MG63 (cell line): ENCODE measurements around the gene PTCRA. TPM values are rescaled to one million over a fixed set of nuclear protein-coding genes. Genes with fewer than 3 reads are reported as not detected.
"Not testable (repeated sequence)": the region's sequence is repeated elsewhere in the genome, so short reads cannot be mapped to it uniquely, and the experiment has no call there.

Experiments
- DNase-seq: peaks from one replicate; pipeline ENCODE4 v3.0.0-alpha.2; 2020
- H3K27me3 ChIP-seq: fragments of 250-450 bp; sonication (Bioruptor Pico); 2 replicates; pipeline ENCODE4 v1.5.1; 2020; ENCODE audit warnings: mild to moderate bottlenecking, moderate library complexity
- H3K36me3 ChIP-seq: fragments of 250-450 bp; sonication (Bioruptor Pico); 2 replicates; pipeline ENCODE4 v1.5.1; 2020; ENCODE audit warnings: mild to moderate bottlenecking, moderate library complexity
- H3K4me3 ChIP-seq: fragments of 250-450 bp; sonication (Bioruptor Pico); 2 replicates; pipeline ENCODE4 v1.5.1; 2020; ENCODE audit warnings: mild to moderate bottlenecking, moderate library complexity
- H3K9me3 ChIP-seq: fragments of 250-450 bp; sonication (Bioruptor Pico); 2 replicates; pipeline ENCODE4 v1.5.1; 2020; ENCODE audit warnings: mild to moderate bottlenecking, moderate library complexity
- total RNA-seq: library from RNA; depleted of rRNA; stranded (reverse); fragments of >200 nt; shearing (Covaris generic); gene quantifications from 2 replicates; pipeline ENCODE4 v1.2.3, GENCODE V29; 2014; ENCODE audit warnings: low replicate concordance; rRNA removed

The PTCRA gene, protein sequence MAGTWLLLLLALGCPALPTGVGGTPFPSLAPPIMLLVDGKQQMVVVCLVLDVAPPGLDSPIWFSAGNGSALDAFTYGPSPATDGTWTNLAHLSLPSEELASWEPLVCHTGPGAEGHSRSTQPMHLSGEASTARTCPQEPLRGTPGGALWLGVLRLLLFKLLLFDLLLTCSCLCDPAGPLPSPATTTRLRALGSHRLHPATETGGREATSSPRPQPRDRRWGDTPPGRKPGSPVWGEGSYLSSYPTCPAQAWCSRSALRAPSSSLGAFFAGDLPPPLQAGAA
- total RNA-seq: not detected in 2 replicates

DNA sequence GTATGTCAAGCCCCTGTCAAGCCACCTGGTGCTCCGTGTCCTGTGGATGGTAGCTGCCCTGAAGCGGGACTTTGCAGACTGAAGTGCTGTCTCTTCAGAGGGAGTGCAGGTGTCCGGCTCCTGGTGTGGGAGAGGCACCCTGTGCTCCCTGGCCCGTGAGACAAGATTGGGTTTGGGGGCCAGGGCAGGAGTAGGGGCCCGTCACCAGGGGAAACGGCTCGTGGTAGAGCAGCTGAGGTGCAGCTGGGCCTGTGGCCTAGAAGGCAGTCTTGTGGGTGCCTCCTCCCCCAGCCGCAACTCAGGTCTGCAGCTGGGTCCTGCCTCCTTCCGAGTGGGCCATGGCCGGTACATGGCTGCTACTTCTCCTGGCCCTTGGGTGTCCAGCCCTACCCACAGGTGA lies at the start of gene PTCRA:
Gene PTCRA (plus strand): TSS at position 322 of the 400 bp plus-strand sequence. CDS start 17 bp downstream, at position 339.
- Histone ChIP-seq H3K9me3 (no peaks in the 10 kb centered on the region), H3K36me3 (no peaks in the 10 kb centered on the region), H3K4me3 (no peak within 1 kb of the TSS), H3K27me3 (no peaks in the 10 kb centered on the region)
- DNase-seq: no peak

DNA sequence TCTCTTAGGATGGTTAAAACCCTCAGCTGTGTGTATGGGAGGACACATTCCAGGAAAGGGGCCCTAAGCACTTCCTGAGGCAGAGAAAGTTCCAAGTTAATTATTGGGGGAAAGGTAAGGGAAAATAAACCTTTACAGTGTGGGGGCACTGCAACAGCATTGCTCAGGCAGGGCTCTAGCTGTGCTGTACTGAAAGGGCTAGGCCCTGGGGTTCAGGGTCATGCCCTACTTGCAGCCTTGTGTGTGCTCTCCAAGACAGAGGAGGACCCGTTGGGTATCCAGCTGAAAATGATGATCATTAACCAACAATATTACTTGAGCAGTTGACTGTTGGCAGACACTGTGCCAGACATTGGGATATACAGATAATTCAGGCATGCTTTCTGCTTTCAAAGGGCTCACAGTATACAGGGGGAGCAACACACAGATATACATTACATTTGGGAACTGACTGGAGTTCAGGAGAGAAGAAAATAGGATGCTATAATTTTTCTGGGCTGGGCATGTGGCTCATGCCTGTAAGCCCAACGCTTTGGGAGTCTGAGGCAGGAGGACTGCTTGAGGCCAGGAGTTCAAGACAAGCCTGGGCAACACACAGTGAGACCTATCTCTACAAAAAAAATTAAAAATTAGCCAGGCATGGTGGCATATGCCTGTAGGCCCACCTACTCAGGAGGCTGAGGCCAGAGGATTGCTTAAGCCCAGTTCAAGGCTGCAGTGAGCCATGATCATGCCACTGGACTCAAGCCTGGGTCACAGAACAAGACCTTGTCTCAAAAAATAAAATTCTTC lies 45.5 kb upstream of the PTCRA start:
- no peaks in the 10 kb centered on the region for H3K9me3 ChIP-seq
- no peak for DNase-seq
- H3K36me3 ChIP-seq: no peaks in the 10 kb centered on the region
- H3K27me3 ChIP-seq: no peaks in the 10 kb centered on the region
- no peak overlapping the region for H3K4me3 ChIP-seq

DNA sequence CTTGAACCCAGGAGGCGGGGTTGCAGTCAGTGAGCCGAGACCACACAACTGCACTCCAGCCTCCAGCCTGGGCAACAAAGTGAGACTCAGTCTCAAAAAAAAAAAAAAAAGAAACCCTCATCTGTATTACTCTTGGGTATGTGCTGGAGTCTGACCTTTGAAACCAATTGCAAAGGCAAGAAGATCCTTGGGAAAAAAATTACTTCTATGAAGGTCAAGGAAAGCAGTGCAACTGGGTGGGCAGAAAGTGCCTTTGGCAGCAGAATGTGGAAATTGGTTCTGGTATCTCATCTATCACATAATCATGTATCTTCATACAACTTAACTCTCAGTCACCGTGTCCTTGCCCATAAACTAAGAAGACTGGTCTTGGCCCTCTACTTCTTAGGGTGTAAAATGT lies 44.1 kb upstream of the PTCRA start:
- H3K36me3 ChIP-seq: no peaks in the 10 kb centered on the region
- DNase-seq: no peak

DNA sequence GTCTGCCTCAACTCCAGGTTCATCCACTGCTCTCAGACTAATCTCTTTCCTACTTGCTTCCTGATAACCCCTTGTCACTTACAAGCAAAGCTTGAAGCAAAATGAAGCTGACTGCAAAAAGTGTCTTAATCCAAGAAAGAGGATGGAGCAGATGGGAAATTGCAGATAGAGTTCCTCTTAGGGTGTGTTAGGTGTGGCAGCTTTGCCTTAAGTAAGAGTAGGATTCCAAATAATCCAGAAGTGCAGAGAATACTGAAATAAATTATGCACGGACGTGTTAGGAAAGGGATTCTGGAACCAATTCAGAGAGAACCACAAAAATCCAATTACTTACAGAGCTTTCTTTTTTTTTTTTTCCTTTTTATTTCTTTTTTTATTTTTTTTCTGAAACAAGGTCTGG lies 42.5 kb upstream of the PTCRA start:
- Histone ChIP-seq H3K9me3 (no peaks in the 10 kb centered on the region), H3K36me3 (no peaks in the 10 kb centered on the region)

More for the DNA sequence above, 44.1 kb upstream of the PTCRA start:
- Histone ChIP-seq H3K27me3 (no peaks in the 10 kb centered on the region), H3K9me3 (no peaks in the 10 kb centered on the region), H3K4me3 (no peak overlapping the region)

DNA sequence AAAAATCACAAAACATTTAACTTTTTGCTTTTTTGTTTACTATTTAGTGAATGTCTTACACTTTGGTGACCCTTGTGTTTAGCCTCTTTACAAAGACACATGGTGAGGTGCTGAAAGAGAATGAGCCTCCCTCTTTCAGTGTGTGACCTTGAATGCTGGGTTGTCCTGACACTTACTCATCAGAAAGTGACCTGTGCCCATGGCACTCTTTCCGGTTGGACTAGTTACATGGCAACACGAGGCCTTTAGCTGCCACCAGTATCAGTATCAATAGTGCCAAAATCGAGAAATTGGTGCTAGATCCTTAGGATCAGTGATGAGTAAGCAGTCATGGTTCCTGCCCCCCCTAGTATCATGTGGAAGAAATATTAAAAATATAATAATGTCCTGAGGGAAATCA lies 38.2 kb upstream of the PTCRA start:
- no peak for DNase-seq
- Histone ChIP-seq H3K4me3 (no peak overlapping the region), H3K9me3 (no peaks in the 10 kb centered on the region), H3K36me3 (peaks cover 20% of the 10 kb centered on the region), H3K27me3 (no peaks in the 10 kb centered on the region)

More for the DNA sequence above, 42.5 kb upstream of the PTCRA start:
- no peak for DNase-seq
- no peaks in the 10 kb centered on the region for H3K27me3 ChIP-seq
- H3K4me3 ChIP-seq: no peak overlapping the region

DNA sequence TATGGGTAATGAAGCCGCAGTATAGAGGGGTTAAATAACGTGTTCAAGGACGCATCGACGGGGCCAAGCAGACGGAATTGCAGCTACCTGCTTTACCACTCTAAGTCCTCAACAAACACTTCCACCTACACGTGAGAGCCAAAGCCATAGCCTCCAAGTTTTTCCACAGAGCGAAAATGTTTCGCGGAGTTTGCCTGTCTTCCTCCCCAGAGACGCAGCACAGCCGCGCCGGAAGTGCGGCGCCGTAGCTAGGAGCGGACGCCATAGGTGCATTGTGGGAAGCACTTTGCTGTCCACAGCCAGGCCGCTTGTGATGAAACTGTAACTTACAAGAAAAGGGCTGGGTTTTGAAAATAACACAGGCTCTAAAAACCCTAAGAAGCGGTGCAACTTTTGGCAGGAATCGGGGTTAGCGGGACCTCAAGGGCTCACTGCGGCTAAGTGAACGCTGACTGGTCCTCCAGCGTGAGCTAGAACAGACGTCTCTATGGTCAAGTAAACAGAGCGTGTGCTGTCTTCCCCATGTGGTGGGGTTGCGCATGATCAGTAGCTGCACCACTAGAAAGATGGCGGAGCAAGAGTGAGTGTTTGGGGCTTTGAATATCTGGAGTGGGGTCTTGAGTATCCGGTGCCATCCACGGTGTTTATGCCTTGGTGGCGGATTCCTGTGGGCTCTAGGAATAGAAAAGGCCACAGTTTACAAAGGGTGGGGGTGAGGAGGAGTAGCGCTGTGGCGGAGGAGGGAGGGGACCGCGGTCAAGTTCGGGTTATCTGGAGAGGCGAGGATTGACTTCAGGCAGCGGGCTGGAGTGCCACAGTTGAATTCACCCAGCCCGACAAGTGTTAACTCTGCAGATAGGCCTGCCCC lies 36.2 kb upstream of the PTCRA start, which contains the start of gene RPL7L1:
Gene RPL7L1 (plus strand): TSS at position 245 of the 868 bp plus-strand sequence. CDS start 295 bp downstream, at position 540.
- no peaks in the 10 kb centered on the region for H3K27me3 ChIP-seq
- H3K36me3 ChIP-seq: peaks cover 38% of the 10 kb centered on the region
- DNase-seq: peak; percentile 76
- no peaks in the 10 kb centered on the region for H3K9me3 ChIP-seq
- H3K4me3 ChIP-seq: peak within 1 kb of the TSS; percentile 85

DNA sequence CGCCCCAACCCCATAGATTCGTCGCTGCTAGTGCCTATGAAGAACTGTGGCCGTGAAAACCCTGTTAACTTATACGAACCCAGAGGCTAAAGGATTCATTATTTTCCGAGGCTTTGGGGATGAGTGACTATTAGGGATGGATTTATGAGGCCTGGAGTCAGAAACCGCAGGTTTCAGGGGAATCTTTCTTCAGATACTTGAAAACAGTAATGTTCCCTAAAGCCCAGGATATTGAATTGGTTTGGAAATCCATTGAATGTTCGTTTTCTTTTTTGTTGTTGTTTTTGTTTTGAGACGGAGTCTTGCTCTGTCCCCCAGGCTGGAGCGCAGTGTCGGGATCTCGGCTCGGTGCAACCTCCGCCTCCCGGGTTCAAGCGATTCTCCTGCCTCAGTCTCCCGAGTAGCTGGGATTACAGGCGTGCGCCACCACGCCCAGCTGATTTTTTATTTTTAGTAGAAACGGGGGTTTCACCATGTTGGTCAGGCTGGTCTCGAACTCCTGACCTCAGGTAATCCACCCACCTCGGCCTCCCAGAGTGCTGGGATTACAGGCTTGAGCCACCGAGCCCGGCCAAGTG lies 35.5 kb upstream of the PTCRA start:
- not testable (repeated sequence) for DNase-seq, H3K27me3 ChIP-seq, H3K9me3 ChIP-seq
- peaks cover 42% of the 10 kb centered on the region for H3K36me3 ChIP-seq
- H3K4me3 ChIP-seq: peak overlapping the region; percentile 85

DNA sequence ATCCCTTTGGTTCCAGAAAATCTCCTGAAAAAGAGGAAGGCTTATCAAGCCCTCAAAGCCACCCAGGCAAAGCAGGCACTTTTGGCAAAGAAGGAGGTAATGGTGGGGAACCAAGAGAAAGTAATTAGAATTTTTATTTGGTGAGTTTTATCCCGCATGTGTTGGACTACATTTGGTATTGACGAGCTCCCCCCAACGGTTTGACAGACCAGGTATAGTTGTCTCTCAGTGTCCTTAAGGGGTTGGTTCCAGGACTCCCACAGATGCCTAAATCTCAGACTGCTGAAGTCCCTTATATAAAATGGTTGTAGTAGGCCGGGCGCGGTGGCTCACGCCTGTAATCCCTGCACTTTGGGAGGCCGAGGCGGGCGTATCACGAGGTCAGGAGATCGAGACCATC lies 35.0 kb upstream of the PTCRA start:
- Histone ChIP-seq H3K4me3 (peak overlapping the region; percentile 85), H3K36me3 (peaks cover 46% of the 10 kb centered on the region)
- not testable (repeated sequence) for H3K9me3 ChIP-seq, H3K27me3 ChIP-seq, DNase-seq

DNA sequence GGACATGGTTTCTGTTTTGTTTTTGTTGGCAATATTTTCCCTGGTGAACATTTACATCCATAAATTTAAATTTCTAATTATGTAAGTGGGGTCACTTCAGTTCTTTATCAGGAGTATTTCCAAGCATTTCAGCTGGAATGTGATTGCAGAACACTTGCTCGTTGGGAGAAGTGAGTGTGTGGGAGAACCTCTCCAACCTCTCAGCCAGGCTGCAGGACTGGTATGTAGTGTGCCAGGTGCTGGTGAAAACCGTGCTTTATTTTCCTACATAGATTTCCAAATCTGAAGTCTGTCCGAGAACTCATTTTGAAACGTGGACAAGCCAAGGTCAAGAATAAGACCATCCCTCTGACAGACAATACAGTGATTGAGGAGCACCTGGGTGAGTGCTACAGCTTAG lies 30.2 kb upstream of the PTCRA start:
- Histone ChIP-seq H3K36me3 (peaks cover 45% of the 10 kb centered on the region), H3K4me3 (no peak overlapping the region), H3K9me3 (no peaks in the 10 kb centered on the region), H3K27me3 (no peaks in the 10 kb centered on the region)
- no peak for DNase-seq

DNA sequence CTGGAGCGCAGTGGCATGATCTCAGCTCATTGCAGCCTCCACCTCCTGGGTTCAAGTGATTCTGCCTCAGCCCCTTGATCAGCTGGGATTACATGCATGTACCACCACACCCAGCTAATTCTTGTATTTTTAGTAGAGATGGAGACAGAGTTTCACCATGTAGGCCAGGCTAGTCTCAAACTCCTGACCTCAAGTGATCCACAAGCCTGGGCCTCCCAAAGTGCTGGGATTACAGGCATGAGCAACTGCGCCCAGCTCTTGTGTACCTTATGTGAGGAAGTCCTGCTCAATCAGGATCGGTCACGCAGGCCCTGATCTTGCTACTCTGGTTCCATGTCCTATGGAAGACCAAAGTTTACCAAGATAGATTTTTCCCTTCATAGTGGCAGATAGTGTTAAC lies 27.7 kb upstream of the PTCRA start:
- H3K36me3 ChIP-seq: peaks cover 28% of the 10 kb centered on the region
- H3K4me3 ChIP-seq, H3K9me3 ChIP-seq, DNase-seq, H3K27me3 ChIP-seq: not testable (repeated sequence)

DNA sequence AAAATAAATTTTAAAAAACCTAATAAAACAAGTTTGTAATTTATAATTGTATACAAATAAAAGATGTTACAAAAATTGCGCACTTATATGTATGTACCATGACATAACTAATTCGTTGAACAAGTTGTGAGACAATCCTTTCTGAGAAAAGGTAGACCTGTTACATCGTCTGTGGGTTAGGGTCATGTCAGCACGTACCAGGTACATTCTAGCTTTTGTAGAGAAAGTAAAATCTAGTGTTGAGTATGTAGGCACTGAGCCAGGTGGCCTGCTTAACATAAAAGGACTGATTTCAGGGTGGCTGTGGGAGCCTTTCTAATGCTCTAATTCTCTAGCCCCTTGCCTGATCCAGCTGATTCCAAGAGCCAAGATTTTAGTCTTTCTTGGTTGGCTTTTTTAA lies 26.0 kb upstream of the PTCRA start:
- Histone ChIP-seq H3K36me3 (peaks cover 11% of the 10 kb centered on the region), H3K4me3 (peak overlapping the region; percentile 74), H3K9me3 (no peaks in the 10 kb centered on the region), H3K27me3 (no peaks in the 10 kb centered on the region)
- no peak for DNase-seq

DNA sequence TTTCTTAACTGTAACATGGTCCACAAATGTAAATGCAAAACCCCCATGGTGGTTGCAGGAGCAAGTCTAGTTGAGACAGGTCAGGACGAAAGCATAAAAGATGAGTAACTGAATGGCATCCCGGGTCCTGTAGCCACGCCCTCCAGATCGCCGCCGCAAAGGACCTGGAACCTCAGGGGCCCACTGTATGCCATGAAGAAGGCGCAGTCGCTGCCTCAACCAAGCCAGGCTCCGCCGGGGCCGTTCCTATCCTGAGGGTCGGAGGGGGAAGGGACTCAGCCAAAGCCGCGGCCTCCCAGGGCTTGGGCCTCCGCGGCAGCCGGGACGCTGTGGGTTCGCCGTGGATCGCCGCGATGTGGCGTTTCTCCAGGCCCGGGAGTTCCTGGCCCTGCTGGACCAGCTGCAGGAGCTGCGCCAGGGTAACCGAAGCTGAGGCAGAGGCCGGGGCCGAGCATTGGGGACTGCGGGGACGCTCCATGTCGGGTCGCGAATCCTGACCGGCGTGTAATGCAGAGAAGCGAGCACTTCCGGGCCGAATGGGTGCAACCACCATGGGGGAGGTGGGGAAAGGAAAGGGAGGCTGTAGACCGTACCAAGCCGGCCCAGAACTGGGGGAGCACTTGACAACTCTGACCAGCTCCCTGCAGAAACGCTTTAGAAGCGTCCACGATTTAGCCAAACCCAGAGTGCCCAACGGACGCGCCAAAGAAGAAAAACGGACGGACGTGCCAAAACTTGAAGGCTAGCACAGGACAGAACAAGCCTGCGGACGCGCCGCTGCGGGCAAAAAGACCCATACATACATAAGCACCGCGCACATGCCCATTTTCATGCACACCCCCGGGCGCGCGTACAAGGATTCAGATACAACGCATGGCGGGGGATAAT lies 25.3 kb upstream of the PTCRA start:
- H3K27me3 ChIP-seq: no peaks in the 10 kb centered on the region

DNA sequence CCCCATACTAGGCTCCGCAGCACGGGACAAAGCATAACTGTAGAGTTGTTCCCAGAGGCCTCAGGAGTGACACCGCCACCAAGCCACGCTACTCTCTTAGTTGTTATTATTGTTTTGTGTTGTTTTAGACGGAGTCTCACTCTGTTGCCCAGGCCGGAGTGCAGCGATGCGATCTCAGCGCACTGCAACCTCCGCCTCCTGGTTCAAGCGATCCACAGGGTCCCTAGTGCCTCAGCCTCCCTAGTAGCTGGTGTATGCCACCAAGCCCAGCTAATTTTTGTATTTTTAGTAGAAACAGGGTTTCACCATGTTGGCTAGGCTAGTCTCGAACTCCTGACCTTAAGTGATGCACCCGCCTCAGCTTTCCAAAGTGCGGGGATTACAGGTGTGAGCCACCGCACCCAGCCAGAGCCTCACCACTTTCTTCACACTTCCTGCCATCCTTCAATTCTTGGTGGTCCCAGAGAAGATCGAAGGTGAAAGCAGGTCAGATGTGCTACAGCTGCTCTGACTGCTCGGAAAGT lies 24.6 kb upstream of the PTCRA start:
- Histone ChIP-seq H3K27me3 (no peaks in the 10 kb centered on the region), H3K9me3 (no peaks in the 10 kb centered on the region), H3K36me3 (0 out of 2 replicates have a peak, but pooled peaks cover 2% of the 10 kb centered on the region), H3K4me3 (peak overlapping the region; percentile 74)
- no peak for DNase-seq

More for the DNA sequence above, 25.3 kb upstream of the PTCRA start:
- no peaks in the 10 kb centered on the region for H3K9me3 ChIP-seq
- peaks cover 8% of the 10 kb centered on the region for H3K36me3 ChIP-seq
- DNase-seq: peak; percentile 95
- peak overlapping the region; percentile 74 for H3K4me3 ChIP-seq

DNA sequence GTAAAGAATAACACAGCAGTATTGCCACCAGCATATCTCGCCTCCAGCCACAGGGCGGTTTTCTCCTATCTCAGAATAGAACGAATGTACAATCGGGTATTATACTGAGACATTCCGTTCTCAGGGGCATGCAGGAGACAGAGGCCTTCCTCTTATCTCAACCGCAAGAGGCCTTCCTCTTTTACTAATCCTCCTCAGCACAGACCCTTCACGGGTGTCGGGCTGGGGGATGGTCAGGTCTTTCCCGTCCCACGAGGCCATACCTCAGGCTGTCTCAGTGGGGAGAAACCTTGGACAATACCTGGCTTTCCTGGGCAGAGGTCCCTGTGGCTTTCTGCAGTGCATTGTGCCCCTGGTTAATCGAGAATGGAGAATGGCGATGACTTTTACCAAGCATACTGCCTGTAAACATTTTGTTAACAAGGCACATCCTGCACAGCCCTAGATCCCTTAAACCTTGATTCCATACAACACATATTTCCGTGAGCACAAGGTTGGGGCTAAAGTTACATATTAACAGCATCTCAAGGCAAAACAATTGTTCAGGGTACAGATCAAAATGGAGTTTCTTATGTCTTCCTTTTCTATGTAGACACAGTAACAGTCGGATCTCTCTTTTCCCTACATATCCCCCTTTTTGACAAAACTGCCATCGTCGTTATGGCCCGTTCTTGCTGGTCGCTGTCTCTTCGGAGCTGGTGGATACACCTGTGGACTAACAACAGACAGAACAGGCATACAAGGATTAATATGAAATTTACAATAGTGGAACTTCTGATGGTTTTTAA lies 21.6 kb upstream of the PTCRA start:
- not testable (repeated sequence) for H3K4me3 ChIP-seq, H3K36me3 ChIP-seq, DNase-seq, H3K9me3 ChIP-seq, H3K27me3 ChIP-seq
